Measurements from ENCODE around the gene KMT2A.
"Not testable (repeated sequence)": the region's sequence is repeated elsewhere in the genome, so short reads cannot be mapped to it uniquely, and the experiment has no call there.

DNA sequence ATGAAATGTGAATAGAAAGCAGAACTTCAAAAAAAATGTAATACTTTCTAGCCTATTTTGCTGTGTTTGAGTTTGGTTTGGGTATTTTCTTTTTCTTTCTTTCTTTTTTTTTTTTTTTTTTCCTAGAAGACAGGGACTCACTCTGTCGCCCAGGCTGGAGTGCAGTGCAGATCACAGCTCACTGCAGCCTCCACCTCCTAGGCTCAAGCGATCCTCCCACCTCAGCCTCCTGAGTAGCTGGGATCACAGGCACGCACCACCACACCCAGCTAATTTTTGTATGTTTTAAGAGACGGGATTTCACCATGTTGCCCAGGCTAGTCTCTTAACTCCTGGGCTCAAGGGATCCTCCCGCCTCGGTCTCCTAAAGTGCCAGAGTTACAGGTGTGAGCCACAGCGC is 33.7 kb upstream of the KMT2A start:
- TF ChIP-seq POLR2AphosphoS5, POLR2A (IDR thresholded peaks at IDR 0.05): not testable (repeated sequence)
- TF ChIP-seq, protein P1, sequence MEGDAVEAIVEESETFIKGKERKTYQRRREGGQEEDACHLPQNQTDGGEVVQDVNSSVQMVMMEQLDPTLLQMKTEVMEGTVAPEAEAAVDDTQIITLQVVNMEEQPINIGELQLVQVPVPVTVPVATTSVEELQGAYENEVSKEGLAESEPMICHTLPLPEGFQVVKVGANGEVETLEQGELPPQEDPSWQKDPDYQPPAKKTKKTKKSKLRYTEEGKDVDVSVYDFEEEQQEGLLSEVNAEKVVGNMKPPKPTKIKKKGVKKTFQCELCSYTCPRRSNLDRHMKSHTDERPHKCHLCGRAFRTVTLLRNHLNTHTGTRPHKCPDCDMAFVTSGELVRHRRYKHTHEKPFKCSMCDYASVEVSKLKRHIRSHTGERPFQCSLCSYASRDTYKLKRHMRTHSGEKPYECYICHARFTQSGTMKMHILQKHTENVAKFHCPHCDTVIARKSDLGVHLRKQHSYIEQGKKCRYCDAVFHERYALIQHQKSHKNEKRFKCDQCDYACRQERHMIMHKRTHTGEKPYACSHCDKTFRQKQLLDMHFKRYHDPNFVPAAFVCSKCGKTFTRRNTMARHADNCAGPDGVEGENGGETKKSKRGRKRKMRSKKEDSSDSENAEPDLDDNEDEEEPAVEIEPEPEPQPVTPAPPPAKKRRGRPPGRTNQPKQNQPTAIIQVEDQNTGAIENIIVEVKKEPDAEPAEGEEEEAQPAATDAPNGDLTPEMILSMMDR (IDR thresholded peaks at IDR 0.05): not testable (repeated sequence)

Measured in sigmoid colon (tissue), 4 donors.